PC-9 (cell line): ENCODE results near the gene UNC13C. TPM values are rescaled to one million over a fixed set of nuclear protein-coding genes. Genes with fewer than 3 reads are reported as not detected.

Source experiments
- BruUV-seq: library from RNA; stranded (reverse); fragments of 400-500 nt; replicated peaks from 2 replicates; lab custom pipeline; 2021; lab: Mats Ljungman, UMichigan
- CTCF ChIA-PET: fragments of 300-600 bp; sonication (Branson Sonifier 250); formaldehyde crosslinking; loops from one replicate; lab custom pipeline; 2022; ENCODE audit warnings: antibody characterized with exemption; lab: Charles Lee
- POLR2A ChIA-PET: fragments of 300-600 bp; sonication (Branson Sonifier 250); formaldehyde crosslinking; loops from one replicate; lab custom pipeline; 2022; ENCODE audit warnings: antibody characterized with exemption; ENCODE audit not compliant: unreplicated experiment; lab: Charles Lee
- DNase-seq, 2 experiments: peaks; one replicate each; pipeline versions ENCODE4 v3.0.0 to v3.0.0-alpha.2; 2015 to 2022; ENCODE audit warnings: mixed read lengths in 1 of 2
- H2AFZ ChIP-seq: fragments of 200-600 bp; sonication (generic); 2 replicates; pipeline ENCODE4 v1.8.1; 2017; ENCODE audit warnings: antibody characterized with exemption
- H3F3A ChIP-seq: fragments of 200-600 bp; sonication (generic); 2 replicates; pipeline ENCODE4 v1.8.1; 2017; ENCODE audit warnings: antibody characterized with exemption, mild to moderate bottlenecking, low read depth; ENCODE audit not compliant: insufficient read depth
- H3K27ac ChIP-seq: fragments of 200-600 bp; sonication (generic); 2 replicates; pipeline ENCODE4 v1.6.1; 2016; ENCODE audit warnings: mixed run types
- H3K27me3 ChIP-seq: fragments of 200-600 bp; sonication (generic); 2 replicates; pipeline ENCODE4 v1.6.1; 2016; ENCODE audit warnings: low read depth, mixed run types; ENCODE audit not compliant: insufficient read depth
- H3K36me3 ChIP-seq: fragments of 200-600 bp; sonication (generic); 2 replicates; pipeline ENCODE4 v1.6.1; 2016; ENCODE audit warnings: low read depth, mixed run types
- H3K4me1 ChIP-seq: fragments of 200-600 bp; sonication (generic); replicated peaks from 2 replicates; pipeline ENCODE4 v1.6.1; 2016; ENCODE audit warnings: mixed run types; ENCODE audit not compliant: insufficient read depth
- H3K4me2 ChIP-seq: fragments of 200-600 bp; sonication (generic); 2 replicates; pipeline ENCODE4 v1.6.1; 2017; ENCODE audit warnings: mixed run types
- H3K4me3 ChIP-seq: fragments of 200-600 bp; sonication (generic); 2 replicates; pipeline ENCODE4 v1.6.1; 2016; ENCODE audit warnings: mixed run types
- H3K79me2 ChIP-seq: fragments of 200-600 bp; sonication (generic); 2 replicates; pipeline ENCODE4 v1.6.1; 2017; ENCODE audit warnings: low read depth, mixed run types
- H3K9me2 ChIP-seq: fragments of 200-600 bp; sonication (generic); 2 replicates; pipeline ENCODE4 v1.8.1; 2017; ENCODE audit warnings: mild to moderate bottlenecking; ENCODE audit not compliant: insufficient read depth
- H3K9me3 ChIP-seq: fragments of 200-600 bp; sonication (generic); 2 replicates; pipeline ENCODE4 v1.8.1; 2016; ENCODE audit warnings: low read depth; ENCODE audit not compliant: insufficient read depth
- H4K20me1 ChIP-seq: fragments of 200-600 bp; sonication (generic); 2 replicates; pipeline ENCODE4 v1.8.1; 2017; ENCODE audit not compliant: insufficient read depth
- EZH2 ChIP-seq: fragments of 200-600 bp; sonication (generic); IDR thresholded peaks from 2 replicates; pipeline ENCODE4 v1.8.0; 2017; ENCODE audit warnings: antibody characterized with exemption, low read depth
- intact Hi-C: fragments of 100-400 bp; cut with micrococcal nuclease; formaldehyde crosslinking; loops from one replicate; pipeline ENCODE4 v1.10.0; 2022; ENCODE audit not compliant: unreplicated experiment
- total RNA-seq: library from RNA; stranded (reverse); gene quantifications from 2 replicates; pipeline ENCODE4 v1.2.3, GENCODE V29; 2021
- TF ChIP-seq, protein P1 (sequence below): fragments of 200-600 bp; sonication (generic); conservative IDR thresholded peaks from 2 replicates; pipeline ENCODE4 v1.6.1; 2017; ENCODE audit warnings: mixed run types, antibody characterized with exemption, mild to moderate bottlenecking, moderate library complexity

Gene UNC13C
- total RNA-seq, 1 experiment from 2014 or later, result not detected

DNA sequence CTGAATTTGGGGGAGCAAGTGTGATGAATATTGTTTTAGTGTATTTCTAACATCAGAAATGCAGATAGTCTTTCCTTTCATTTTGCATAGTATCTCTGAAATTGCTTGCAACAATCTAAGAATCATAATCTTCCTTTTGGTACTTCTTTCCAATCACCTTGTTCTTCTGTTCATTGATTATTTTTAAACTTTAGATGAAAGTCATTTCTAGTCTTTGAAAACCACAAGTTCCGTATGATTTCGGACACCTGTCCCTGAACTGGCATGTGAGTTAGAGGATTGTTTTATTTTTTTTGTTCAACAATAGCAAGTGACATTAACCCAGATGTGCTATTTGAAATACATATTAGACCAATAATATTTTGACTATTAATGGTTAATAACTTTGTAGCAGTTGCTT is 329.7 kb downstream of the UNC13C start:
- CTCF ChIA-PET, result no interaction called here
- BruUV-seq, result no TSS peak
- H3F3A ChIP-seq, result no peaks in the 10 kb centered on the region
- H3K4me2 ChIP-seq, result no peak overlapping the region
- H3K36me3 ChIP-seq, result no peaks in the 10 kb centered on the region
- TF ChIP-seq, protein P1, sequence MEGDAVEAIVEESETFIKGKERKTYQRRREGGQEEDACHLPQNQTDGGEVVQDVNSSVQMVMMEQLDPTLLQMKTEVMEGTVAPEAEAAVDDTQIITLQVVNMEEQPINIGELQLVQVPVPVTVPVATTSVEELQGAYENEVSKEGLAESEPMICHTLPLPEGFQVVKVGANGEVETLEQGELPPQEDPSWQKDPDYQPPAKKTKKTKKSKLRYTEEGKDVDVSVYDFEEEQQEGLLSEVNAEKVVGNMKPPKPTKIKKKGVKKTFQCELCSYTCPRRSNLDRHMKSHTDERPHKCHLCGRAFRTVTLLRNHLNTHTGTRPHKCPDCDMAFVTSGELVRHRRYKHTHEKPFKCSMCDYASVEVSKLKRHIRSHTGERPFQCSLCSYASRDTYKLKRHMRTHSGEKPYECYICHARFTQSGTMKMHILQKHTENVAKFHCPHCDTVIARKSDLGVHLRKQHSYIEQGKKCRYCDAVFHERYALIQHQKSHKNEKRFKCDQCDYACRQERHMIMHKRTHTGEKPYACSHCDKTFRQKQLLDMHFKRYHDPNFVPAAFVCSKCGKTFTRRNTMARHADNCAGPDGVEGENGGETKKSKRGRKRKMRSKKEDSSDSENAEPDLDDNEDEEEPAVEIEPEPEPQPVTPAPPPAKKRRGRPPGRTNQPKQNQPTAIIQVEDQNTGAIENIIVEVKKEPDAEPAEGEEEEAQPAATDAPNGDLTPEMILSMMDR, result no peak
- no peak for TF ChIP-seq EZH2
- no peaks in the 10 kb centered on the region for H3K27me3 ChIP-seq
- no peaks in the 10 kb centered on the region for H3K79me2 ChIP-seq
- H4K20me1 ChIP-seq, result no peaks in the 10 kb centered on the region
- H3K9me3 ChIP-seq, result no peaks in the 10 kb centered on the region
- H3K4me1 ChIP-seq, result no peaks in the 10 kb centered on the region
- no peaks in the 10 kb centered on the region for H3K9me2 ChIP-seq
- POLR2A ChIA-PET, result no interaction called here
- H2AFZ ChIP-seq, result no peak overlapping the region
- DNase-seq, result no peak
- no peak overlapping the region for H3K4me3 ChIP-seq
- H3K27ac ChIP-seq, result no peak overlapping the region
- intact Hi-C loops, result no loop called here

DNA sequence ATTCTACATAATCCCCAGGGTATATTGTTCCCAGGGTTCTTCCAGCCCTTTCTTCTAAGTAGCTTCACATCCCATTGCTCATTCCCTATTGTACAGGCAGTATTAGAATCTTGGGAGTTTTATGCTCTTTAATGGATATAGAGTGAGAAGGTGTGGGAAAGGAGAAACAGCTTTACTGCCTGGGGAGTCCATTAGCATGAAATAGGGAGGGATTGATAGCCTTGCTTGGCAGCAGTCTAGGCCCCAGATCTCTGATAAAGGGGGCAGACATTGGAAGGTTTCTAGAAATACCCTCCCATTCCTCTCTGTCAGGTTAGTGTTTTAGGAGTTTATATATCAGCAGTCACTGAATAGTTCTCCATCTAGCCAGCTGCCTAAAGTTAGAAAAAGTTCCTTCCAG is 334.3 kb downstream of the UNC13C start:
- no peaks in the 10 kb centered on the region for H3K9me3 ChIP-seq
- no peaks in the 10 kb centered on the region for H3F3A ChIP-seq
- no peak overlapping the region for H2AFZ ChIP-seq
- CTCF ChIA-PET, result no interaction called here
- H3K4me3 ChIP-seq, result no peak overlapping the region
- POLR2A ChIA-PET, result no interaction called here
- no peaks in the 10 kb centered on the region for H3K9me2 ChIP-seq
- no peaks in the 10 kb centered on the region for H3K79me2 ChIP-seq
- H3K36me3 ChIP-seq, result no peaks in the 10 kb centered on the region
- H3K27me3 ChIP-seq, result no peaks in the 10 kb centered on the region
- no peak overlapping the region for H3K4me2 ChIP-seq
- TF ChIP-seq, protein P1, result no peak
- TF ChIP-seq EZH2, result no peak
- no peaks in the 10 kb centered on the region for H4K20me1 ChIP-seq
- no peaks in the 10 kb centered on the region for H3K4me1 ChIP-seq
- H3K27ac ChIP-seq, result no peak overlapping the region
- no TSS peak for BruUV-seq
- no peak for DNase-seq
- intact Hi-C loops, result no loop called here

DNA sequence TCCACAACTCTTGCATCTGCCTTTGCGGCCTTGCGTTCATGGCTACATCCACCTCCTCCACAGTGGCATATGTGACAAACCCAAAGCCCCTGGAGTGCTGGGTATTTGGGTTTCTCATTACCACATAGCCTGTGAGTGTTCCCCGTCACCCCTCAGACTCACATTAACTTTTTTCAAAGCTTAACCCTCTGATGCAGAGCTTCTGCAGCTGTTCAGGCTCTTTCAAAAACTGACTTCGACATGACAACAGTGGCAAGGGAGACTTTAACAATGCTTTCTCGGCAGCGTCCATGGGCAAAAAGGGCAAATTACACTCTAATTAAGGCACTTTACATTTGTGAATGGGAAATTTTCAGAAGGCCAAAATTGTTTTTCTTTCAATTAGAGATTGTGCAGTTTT is 343.2 kb downstream of the UNC13C start:
- no peak overlapping the region for H3K4me2 ChIP-seq
- no TSS peak for BruUV-seq
- CTCF ChIA-PET, result no interaction called here

More for the DNA sequence above, 343.2 kb downstream of the UNC13C start:
- Histone ChIP-seq H2AFZ (no peak overlapping the region), H3F3A (no peaks in the 10 kb centered on the region), H3K9me3 (no peaks in the 10 kb centered on the region), H3K4me1 (no peaks in the 10 kb centered on the region), H3K4me3 (no peak overlapping the region), H3K27me3 (no peaks in the 10 kb centered on the region), H3K36me3 (no peaks in the 10 kb centered on the region), H4K20me1 (no peaks in the 10 kb centered on the region), H3K27ac (no peak overlapping the region), H3K9me2 (no peaks in the 10 kb centered on the region), H3K79me2 (no peaks in the 10 kb centered on the region)
- TF ChIP-seq EZH2, result no peak
- TF ChIP-seq, protein P1, result no peak
- intact Hi-C loops, result no loop called here
- no peak for DNase-seq
- POLR2A ChIA-PET, result no interaction called here
